Skeletal muscle satellite cell (primary cell): Measurements from ENCODE around the gene SSRP1.
A peak's percentile ranks its signal among the peaks of the same experiment; 100 is the strongest.
"Not testable (repeated sequence)": the region's sequence is repeated elsewhere in the genome, so short reads cannot be mapped to it uniquely, and the experiment has no call there.

Source experiments
- H3K27me3 ChIP-seq: 2 replicates; pipeline ENCODE4 v1.7.0; 2013; ENCODE audit warnings: low read length; ENCODE audit not compliant: control insufficient read depth, insufficient read depth
- H3K36me3 ChIP-seq: 2 replicates; pipeline ENCODE4 v1.7.0; 2013; ENCODE audit warnings: mild to moderate bottlenecking, control low read depth, low read length; ENCODE audit not compliant: insufficient read depth
- H3K4me1 ChIP-seq: 2 replicates; pipeline ENCODE4 v1.7.0; 2013; ENCODE audit warnings: low read length; ENCODE audit not compliant: control insufficient read depth, insufficient read depth
- H3K4me2 ChIP-seq: 2 replicates; pipeline ENCODE4 v1.7.0; 2013; ENCODE audit warnings: mild to moderate bottlenecking, low read length
- H3K4me3 ChIP-seq: 2 replicates; pipeline ENCODE4 v1.7.0; 2013; ENCODE audit warnings: low read length
- H3K9ac ChIP-seq: 2 replicates; pipeline ENCODE4 v1.7.0; 2013; ENCODE audit warnings: mild to moderate bottlenecking, low read depth, low read length, moderate library complexity
- H3K9me3 ChIP-seq: replicated peaks from 2 replicates; pipeline ENCODE4 v1.7.0; 2013; ENCODE audit warnings: mild to moderate bottlenecking, control low read depth, low read length

The SSRP1 gene

GRCh38 chr11:57345555-57346211, 10.0 kb upstream of the SSRP1 start:
- peak overlapping the region; percentile 22 for H3K9ac ChIP-seq
- no peaks in the 10 kb centered on the region for H3K36me3 ChIP-seq
- no peaks in the 10 kb centered on the region for H3K9me3 ChIP-seq
- H3K4me2 ChIP-seq: no peak overlapping the region
- no peak overlapping the region for H3K4me3 ChIP-seq
- peaks cover 6% of the 10 kb centered on the region for H3K27me3 ChIP-seq
- peaks cover 7% of the 10 kb centered on the region for H3K4me1 ChIP-seq

DNA sequence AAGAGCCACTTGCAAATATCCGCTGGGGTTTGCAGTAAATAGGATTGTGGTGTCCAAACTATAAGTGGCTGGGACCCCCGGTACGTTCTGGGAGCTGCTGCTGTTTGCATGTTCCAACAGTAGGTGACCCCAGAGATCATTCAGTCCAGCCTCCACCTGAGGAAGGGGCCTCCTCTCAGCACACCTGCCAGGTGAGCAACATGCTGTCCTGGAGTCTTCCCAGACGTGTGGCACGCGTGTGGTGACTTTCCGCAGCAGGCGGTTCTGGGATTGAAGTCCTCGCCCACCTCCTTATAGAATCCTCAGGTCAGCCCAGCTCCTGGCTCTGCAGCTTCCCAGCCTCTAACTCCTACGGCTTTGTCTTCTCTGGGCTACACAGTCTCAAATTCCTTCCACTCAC, 9.1 kb upstream of the SSRP1 start:
- peaks cover 12% of the 10 kb centered on the region for H3K27me3 ChIP-seq
- H3K4me2 ChIP-seq: no peak overlapping the region
- no peaks in the 10 kb centered on the region for H3K36me3 ChIP-seq
- no peak overlapping the region for H3K9ac ChIP-seq
- no peaks in the 10 kb centered on the region for H3K9me3 ChIP-seq
- no peak overlapping the region for H3K4me3 ChIP-seq
- peaks cover 5% of the 10 kb centered on the region for H3K4me1 ChIP-seq

- Histone ChIP-seq H3K4me2 (no peak overlapping the region), H3K4me3 (no peak overlapping the region)
Measured at GRCh38 chr11:57343825-57344224, 8.1 kb upstream of the SSRP1 start.

DNA sequence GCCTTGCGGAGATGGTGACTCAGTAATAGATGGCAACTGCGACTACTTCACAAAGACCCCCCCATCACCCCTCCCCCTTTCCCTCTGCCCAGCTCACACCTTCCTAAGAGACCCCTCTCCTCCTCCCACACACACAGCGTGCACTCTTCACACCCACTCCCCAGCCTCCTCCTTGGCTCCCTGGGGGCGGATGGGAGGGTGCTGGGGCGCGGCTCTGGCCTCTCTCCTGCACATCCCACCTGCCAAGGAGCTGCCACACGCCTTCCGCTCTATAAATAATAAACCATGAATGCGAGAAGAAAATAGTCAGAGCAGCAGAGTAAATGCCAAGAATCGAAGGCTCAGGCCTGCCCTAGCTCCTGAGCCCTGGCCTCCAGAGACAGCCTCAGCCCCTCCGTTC, 7.0 kb upstream of the SSRP1 start:
- peaks cover 26% of the 10 kb centered on the region for H3K27me3 ChIP-seq
- no peak overlapping the region for H3K4me3 ChIP-seq
- H3K4me2 ChIP-seq: no peak overlapping the region
- H3K4me1 ChIP-seq: no peaks in the 10 kb centered on the region
- no peak overlapping the region for H3K9ac ChIP-seq
- no peaks in the 10 kb centered on the region for H3K9me3 ChIP-seq
- H3K36me3 ChIP-seq: no peaks in the 10 kb centered on the region

More at GRCh38 chr11:57343825-57344224, 8.1 kb upstream of the SSRP1 start:
- Histone ChIP-seq H3K9ac (no peak overlapping the region), H3K4me1 (no peaks in the 10 kb centered on the region), H3K9me3 (no peaks in the 10 kb centered on the region), H3K27me3 (peaks cover 22% of the 10 kb centered on the region), H3K36me3 (no peaks in the 10 kb centered on the region)

DNA sequence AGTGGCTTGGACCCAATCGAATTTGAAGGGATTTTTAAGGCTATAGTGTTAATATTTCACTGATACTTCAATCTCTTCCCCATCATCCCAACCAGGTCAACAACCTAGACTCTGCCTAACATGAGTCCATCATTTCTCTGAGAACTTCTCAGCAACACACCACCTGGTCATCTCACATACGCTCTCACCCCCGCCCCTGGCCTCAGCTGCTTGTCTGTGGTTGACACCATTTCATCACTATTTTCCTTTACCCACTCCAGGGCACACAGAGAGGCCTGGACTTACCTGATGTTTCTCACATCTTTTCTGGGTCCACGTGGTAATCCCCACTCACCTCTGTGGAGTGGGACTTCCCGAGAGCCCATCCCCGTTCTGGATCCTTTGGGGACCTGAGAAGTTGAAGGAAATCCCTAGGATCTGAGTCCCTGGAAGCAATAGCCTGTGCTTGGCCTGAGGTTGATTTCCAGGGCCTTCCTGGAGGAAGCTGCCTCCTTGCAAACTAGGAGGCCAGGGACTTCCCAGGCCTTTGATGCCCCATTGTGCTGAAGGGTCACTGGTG, 5.6 kb upstream of the SSRP1 start:
- Histone ChIP-seq H3K36me3 (no peaks in the 10 kb centered on the region), H3K4me2 (no peak overlapping the region), H3K9ac (no peak overlapping the region), H3K9me3 (no peaks in the 10 kb centered on the region), H3K4me1 (peaks cover 3% of the 10 kb centered on the region), H3K4me3 (no peak overlapping the region), H3K27me3 (peaks cover 26% of the 10 kb centered on the region)

- Histone ChIP-seq H3K4me3 (no peak overlapping the region), H3K9me3 (no peaks in the 10 kb centered on the region), H3K4me2 (no peak overlapping the region), H3K4me1 (peaks cover 7% of the 10 kb centered on the region), H3K9ac (no peak overlapping the region), H3K36me3 (no peaks in the 10 kb centered on the region), H3K27me3 (peaks cover 26% of the 10 kb centered on the region)
Measured at GRCh38 chr11:57340039-57340615, 4.4 kb upstream of the SSRP1 start.

- Histone ChIP-seq H3K4me3 (no peak overlapping the region), H3K27me3 (peaks cover 26% of the 10 kb centered on the region), H3K9ac (no peak overlapping the region), H3K4me2 (no peak overlapping the region), H3K9me3 (no peaks in the 10 kb centered on the region), H3K4me1 (peaks cover 15% of the 10 kb centered on the region), H3K36me3 (peaks cover 3% of the 10 kb centered on the region)
Measured at GRCh38 chr11:57339328-57339727, 3.6 kb upstream of the SSRP1 start.

DNA sequence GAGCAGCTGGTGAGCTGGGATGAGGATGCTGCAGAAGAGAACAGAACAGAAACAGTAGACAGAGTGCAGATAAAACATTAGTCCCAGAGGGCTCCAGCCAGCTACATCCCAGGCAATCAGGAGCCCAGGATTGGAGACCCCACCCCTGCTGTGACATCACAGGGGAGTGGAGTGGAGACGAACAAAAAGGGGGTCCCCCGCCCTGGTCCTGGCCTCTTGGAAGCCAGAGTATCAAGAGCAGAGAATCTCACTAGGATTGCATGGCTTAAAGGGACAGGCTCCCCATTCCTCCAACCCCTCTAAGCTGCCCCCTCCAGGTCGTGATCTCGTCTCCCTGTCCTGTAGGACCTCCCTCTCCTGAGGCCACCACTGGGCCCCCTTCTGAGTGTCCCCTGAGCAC, 2.5 kb upstream of the SSRP1 start, which contains the start of gene P2RX3:
P2RX3 (plus strand) TSS at position 211 of the 400 bp plus-strand sequence. CDS start 199 bp downstream, outside the sequence.
- H3K36me3 ChIP-seq: peaks cover 12% of the 10 kb centered on the region
- no peak within 1 kb of the TSS for H3K4me3 ChIP-seq
- peaks cover 26% of the 10 kb centered on the region for H3K27me3 ChIP-seq
- no peaks in the 10 kb centered on the region for H3K9me3 ChIP-seq
- H3K4me1 ChIP-seq: peaks cover 18% of the 10 kb centered on the region
- H3K4me2 ChIP-seq: no peak within 1 kb of the TSS
- H3K9ac ChIP-seq: no peak within 1 kb of the TSS

DNA sequence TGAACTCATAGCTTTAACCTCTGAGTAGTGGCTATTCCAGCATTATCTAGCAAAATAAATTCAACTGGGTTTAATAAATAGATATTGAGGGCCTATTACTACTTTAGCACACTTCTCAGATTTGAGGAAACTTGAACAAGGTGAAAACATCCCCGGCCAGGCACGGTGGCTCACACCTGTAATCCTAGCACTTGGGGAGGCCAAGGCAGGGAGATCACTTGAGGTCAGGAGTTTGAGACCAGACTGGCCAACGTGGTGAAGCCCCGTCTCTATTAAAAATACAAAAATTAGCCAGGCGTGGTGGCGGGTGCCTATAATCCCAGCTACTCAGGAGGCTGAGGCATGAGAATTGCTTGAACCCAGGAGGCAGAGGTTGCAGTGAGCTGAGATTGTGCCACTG, 1.2 kb upstream of the SSRP1 start:
- not testable (repeated sequence) for H3K4me2 ChIP-seq, H3K9me3 ChIP-seq, H3K4me3 ChIP-seq, H3K9ac ChIP-seq
- Histone ChIP-seq H3K27me3 (peaks cover 26% of the 10 kb centered on the region), H3K4me1 (peaks cover 18% of the 10 kb centered on the region), H3K36me3 (peaks cover 24% of the 10 kb centered on the region)

GRCh38 chr11:57336111-57336666, 497 bp upstream of the SSRP1 start:
- Histone ChIP-seq H3K4me3 (peak overlapping the region; percentile 83), H3K27me3 (peaks cover 24% of the 10 kb centered on the region), H3K9me3 (no peaks in the 10 kb centered on the region), H3K4me2 (peak overlapping the region; percentile 92), H3K36me3 (peaks cover 31% of the 10 kb centered on the region), H3K4me1 (peaks cover 18% of the 10 kb centered on the region), H3K9ac (peak overlapping the region; percentile 89)

DNA sequence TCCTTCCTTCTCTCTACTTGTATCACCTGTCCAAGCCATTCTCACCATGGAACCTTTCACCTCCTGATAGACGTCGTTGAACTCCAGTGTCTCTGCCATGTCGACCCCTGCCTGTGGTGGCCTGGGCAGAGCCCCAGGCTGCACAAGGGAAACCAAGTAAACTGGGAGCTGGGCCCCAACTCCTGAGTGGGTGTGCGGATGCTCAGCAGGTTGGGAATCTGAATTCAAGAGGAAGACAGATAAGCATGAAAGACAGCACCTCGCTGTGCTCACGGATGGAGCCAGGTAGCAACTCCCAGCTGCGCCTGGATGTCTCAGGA, 709 bp downstream of the SSRP1 start:
- no peaks in the 10 kb centered on the region for H3K9me3 ChIP-seq
- H3K36me3 ChIP-seq: peaks cover 42% of the 10 kb centered on the region
- peak overlapping the region; percentile 92 for H3K4me2 ChIP-seq
- H3K27me3 ChIP-seq: peaks cover 15% of the 10 kb centered on the region
- peak overlapping the region; percentile 90 for H3K9ac ChIP-seq
- peak overlapping the region; percentile 83 for H3K4me3 ChIP-seq
- H3K4me1 ChIP-seq: peaks cover 18% of the 10 kb centered on the region
